ENCODE measurements around the gene DSG1.

GRCh38 chr18:31396796-31397612 lies 79.0 kb downstream of the DSG1 start:
- TF ChIP-seq CTCF (IDR thresholded peaks at IDR 0.05) (no peak), POLR2A (IDR thresholded peaks at IDR 0.05) (no peak)

Data from prostate gland (tissue), 2 donors.